H9 (cell line): ENCODE results near the gene GLDC. TPM values are rescaled to one million over a fixed set of nuclear protein-coding genes. Genes with fewer than 3 reads are reported as not detected.

Experiments used
- DNase-seq: peaks from one replicate; pipeline ENCODE4 v3.0.0-alpha.2; 2017
- H2AFZ ChIP-seq: one replicate; pipeline ENCODE4 v1.6.1; 2013; ENCODE audit warnings: mild to moderate bottlenecking, low read length, control low read depth, moderate library complexity
- H2AK5ac ChIP-seq: 2 replicates; pipeline ENCODE4 v1.6.1; 2013; ENCODE audit warnings: low read length, control low read depth, mixed read lengths; ENCODE audit not compliant: insufficient read length
- H2BK120ac ChIP-seq: one replicate; pipeline ENCODE4 v1.6.1; 2013; ENCODE audit warnings: low read depth, mild to moderate bottlenecking, low read length, control low read depth, inconsistent platforms; ENCODE audit not compliant: poor library complexity, severe bottlenecking
- H2BK12ac ChIP-seq: 2 replicates; pipeline ENCODE4 v1.6.1; 2013; ENCODE audit warnings: low read length, control low read depth, mixed read lengths, low read depth; ENCODE audit not compliant: insufficient read length
- H2BK15ac ChIP-seq: 2 replicates; pipeline ENCODE4 v1.6.1; 2013; ENCODE audit warnings: low read depth, low read length, control low read depth
- H2BK20ac ChIP-seq: one replicate; pipeline ENCODE4 v1.6.1; 2013; ENCODE audit warnings: low read depth, mild to moderate bottlenecking, low read length, control low read depth, inconsistent platforms; ENCODE audit not compliant: poor library complexity, severe bottlenecking
- H2BK5ac ChIP-seq: 2 replicates; pipeline ENCODE4 v1.6.1; 2013; ENCODE audit warnings: low read length, control low read depth, mixed read lengths; ENCODE audit not compliant: insufficient read length
- H3K14ac ChIP-seq: 2 replicates; pipeline ENCODE4 v1.6.1; 2013; ENCODE audit warnings: low read length, control low read depth; ENCODE audit not compliant: insufficient read depth
- H3K18ac ChIP-seq: 2 replicates; pipeline ENCODE4 v1.6.1; 2013; ENCODE audit warnings: low read depth, mild to moderate bottlenecking, mixed read lengths, low read length, control low read depth; ENCODE audit not compliant: insufficient read length
- H3K23ac ChIP-seq: 2 replicates; pipeline ENCODE4 v1.6.1; 2013; ENCODE audit warnings: low read length, control low read depth, mixed read lengths, low read depth; ENCODE audit not compliant: insufficient read length
- H3K23me2 ChIP-seq: 2 replicates; pipeline ENCODE4 v1.6.1; 2013; ENCODE audit warnings: low read depth, mild to moderate bottlenecking, mixed read lengths, low read length, control low read depth; ENCODE audit not compliant: insufficient read length, poor library complexity, severe bottlenecking
- H3K27ac ChIP-seq: 2 replicates; pipeline ENCODE4 v1.5.1; 2013; ENCODE audit warnings: low read length, control low read depth, mixed read lengths, low read depth; ENCODE audit not compliant: insufficient read length
- H3K27me3 ChIP-seq: 2 replicates; pipeline ENCODE4 v1.6.1; 2013; ENCODE audit warnings: low read length, control low read depth, inconsistent platforms; ENCODE audit not compliant: insufficient read depth
- H3K4ac ChIP-seq: 2 replicates; pipeline ENCODE4 v1.6.1; 2013; ENCODE audit warnings: low read depth, mild to moderate bottlenecking, control low read depth, inconsistent platforms, low read length, moderate library complexity
- H3K4me1 ChIP-seq: 2 replicates; pipeline ENCODE4 v1.6.1; 2013; ENCODE audit warnings: low read length, control low read depth, inconsistent platforms; ENCODE audit not compliant: insufficient read depth
- H3K4me2 ChIP-seq: 2 replicates; pipeline ENCODE4 v1.6.1; 2013; ENCODE audit warnings: low read length, control low read depth, mixed read lengths; ENCODE audit not compliant: insufficient read length, insufficient read depth
- H3K56ac ChIP-seq: 2 replicates; pipeline ENCODE4 v1.6.1; 2013; ENCODE audit warnings: low read depth, mild to moderate bottlenecking, mixed read lengths, low read length, control low read depth; ENCODE audit not compliant: insufficient read length
- H3K79me1 ChIP-seq: 2 replicates; pipeline ENCODE4 v1.6.1; 2013; ENCODE audit warnings: low read depth, mild to moderate bottlenecking, moderate library complexity, low read length, control low read depth, inconsistent platforms; ENCODE audit not compliant: insufficient read depth, poor library complexity, severe bottlenecking
- H3K79me2 ChIP-seq: 2 replicates; pipeline ENCODE4 v1.6.1; 2013; ENCODE audit warnings: low read length, control low read depth, inconsistent platforms; ENCODE audit not compliant: insufficient read depth
- H3K9ac ChIP-seq: 2 replicates; pipeline ENCODE4 v1.6.1; 2013; ENCODE audit warnings: low read length, control low read depth, mixed read lengths; ENCODE audit not compliant: insufficient read length; ENCODE audit errors: extremely low read depth
- H3K9me3 ChIP-seq: one replicate; pipeline ENCODE4 v1.6.1; 2013; ENCODE audit warnings: low read depth, low read length, inconsistent platforms; ENCODE audit not compliant: control insufficient read depth
- H3T11ph ChIP-seq: one replicate; pipeline ENCODE4 v1.6.1; 2013; ENCODE audit warnings: mild to moderate bottlenecking, low read length, control low read depth, inconsistent platforms
- H4K20me1 ChIP-seq: one replicate; pipeline ENCODE4 v1.6.1; 2013; ENCODE audit not compliant: control insufficient read depth, insufficient read length, insufficient read depth
- H4K5ac ChIP-seq: 2 replicates; pipeline ENCODE4 v1.6.1; 2013; ENCODE audit warnings: low read depth, mild to moderate bottlenecking, mixed read lengths, low read length, control low read depth; ENCODE audit not compliant: insufficient read length
- H4K8ac ChIP-seq: replicated peaks from 2 replicates; pipeline ENCODE4 v1.6.1; 2013; ENCODE audit warnings: low read length, control low read depth, mixed read lengths, low read depth; ENCODE audit not compliant: insufficient read length
- H4K91ac ChIP-seq: 2 replicates; pipeline ENCODE4 v1.6.1; 2013; ENCODE audit warnings: low read depth, mild to moderate bottlenecking, moderate library complexity, mixed read lengths, low read length, control low read depth; ENCODE audit not compliant: insufficient read length
- H3K27ac Mint-ChIP-seq, 3 experiments: 2 replicates in 2 of 3; 3 replicates in 1 of 3; pipeline ENCODE4 v1.8.0; 2020 to 2021; ENCODE audit warnings: mixed read lengths in 3 of 3, mild to moderate bottlenecking in 1 of 3, moderate library complexity in 1 of 3
- H3K27me3 Mint-ChIP-seq: 2 replicates; pipeline ENCODE4 v1.8.0; 2021; ENCODE audit warnings: low read depth, mild to moderate bottlenecking, moderate library complexity, mixed read lengths
- H3K36me3 Mint-ChIP-seq, 3 experiments: 2 replicates in 2 of 3; 3 replicates in 1 of 3; pipeline ENCODE4 v1.8.0; 2020 to 2021; ENCODE audit warnings: low read depth in 3 of 3, mixed read lengths in 3 of 3; ENCODE audit not compliant: insufficient read depth in 1 of 3
- H3K4me1 Mint-ChIP-seq, 2 experiments: 2 replicates each; pipeline ENCODE4 v1.8.0; 2020; ENCODE audit warnings: mixed read lengths in 2 of 2
- H3K4me3 Mint-ChIP-seq, 2 experiments: 2 replicates in 1 of 2; 3 replicates in 1 of 2; pipeline ENCODE4 v1.8.0; 2020 to 2021; ENCODE audit warnings: mild to moderate bottlenecking in 2 of 2, mixed read lengths in 2 of 2, moderate library complexity in 1 of 2
- H3K9me3 Mint-ChIP-seq, 2 experiments: 2 replicates in 1 of 2; 3 replicates in 1 of 2; pipeline ENCODE4 v1.8.0; 2020; ENCODE audit warnings: mild to moderate bottlenecking in 2 of 2, mixed read lengths in 2 of 2, moderate library complexity in 1 of 2
- CTCF ChIP-seq: fragments of 200-600 bp; sonication (generic); conservative IDR thresholded peaks from 3 replicates; pipeline ENCODE4 v1.8.0; 2021; ENCODE audit warnings: antibody characterized with exemption, mild to moderate bottlenecking
- WGBS: extraction: QIAGEN DNeasy Blood & Tissue Kit; methylation state at CpG from one replicate; pipeline ENCODE4 v1.1.7; 2013; ENCODE audit warnings: missing lambda C conversion rate, low lambda C conversion rate, mixed read lengths; ENCODE audit not compliant: insufficient read length; ENCODE audit errors: extremely low coverage; 5-methylcytosine and 5-hydroxymethylcytosine counted together
- total RNA-seq: library from RNA; stranded (reverse); gene quantifications from 2 replicates; pipeline ENCODE4 v1.2.1, GENCODE V29; 2021

GLDC gene
- total RNA-seq, 1 experiment from 2014 or later, result 74.4 TPM

- H3K56ac ChIP-seq, result no peak overlapping the region
- no peak overlapping the region for H2AK5ac ChIP-seq
- peaks cover 7% of the 10 kb centered on the region for H3K79me1 ChIP-seq
- H2AFZ ChIP-seq, result no peak overlapping the region
- H2BK120ac ChIP-seq, result no peak overlapping the region
- Mint-ChIP-seq H3K9me3 (peaks cover 6 to 15% of the 10 kb centered on the region in 2 experiments), H3K27me3 (no peaks in the 10 kb centered on the region), H3K27ac (no peak overlapping the region), H3K36me3 (peaks cover 43 to 62% (median 50%) of the 10 kb centered on the region in 3 experiments), H3K4me1 (peaks cover 17 to 18% of the 10 kb centered on the region in 2 experiments), H3K4me3 (no peak overlapping the region)
- no peak overlapping the region for H2BK5ac ChIP-seq
- no peak overlapping the region for H3K18ac ChIP-seq
- H3K4me2 ChIP-seq, result no peak overlapping the region
- peaks cover 2% of the 10 kb centered on the region; the same call in 1 of the 2 replicates for H3K79me2 ChIP-seq
- H4K91ac ChIP-seq, result no peak overlapping the region
- no peaks in the 10 kb centered on the region for H3K9me3 ChIP-seq
- no peak for TF ChIP-seq CTCF
- no peak overlapping the region for H4K8ac ChIP-seq
- DNase-seq, result no peak
- H3K14ac ChIP-seq, result no peak overlapping the region
- H3K4ac ChIP-seq, result no peak overlapping the region
- no peak overlapping the region for H2BK15ac ChIP-seq
- no peak overlapping the region for H3K23ac ChIP-seq
- H4K20me1 ChIP-seq, result no peaks in the 10 kb centered on the region
- H3T11ph ChIP-seq, result no peak overlapping the region
- H3K4me1 ChIP-seq, result no peaks in the 10 kb centered on the region
- H4K5ac ChIP-seq, result no peak overlapping the region
- no peak overlapping the region for H3K27ac ChIP-seq
- no peak overlapping the region for H2BK20ac ChIP-seq
- H2BK12ac ChIP-seq, result no peak overlapping the region
- H3K23me2 ChIP-seq, result no peaks in the 10 kb centered on the region
- H3K9ac ChIP-seq, result no peak overlapping the region
- no peaks in the 10 kb centered on the region for H3K27me3 ChIP-seq
- no CpG with 5 or more reads among the region's 3 CpGs for WGBS
Measured at GRCh38 chr9:6620353-6620752, 25.2 kb downstream of the GLDC start.
